ENCODE data around the gene CD46.

Gene CD46

DNA sequence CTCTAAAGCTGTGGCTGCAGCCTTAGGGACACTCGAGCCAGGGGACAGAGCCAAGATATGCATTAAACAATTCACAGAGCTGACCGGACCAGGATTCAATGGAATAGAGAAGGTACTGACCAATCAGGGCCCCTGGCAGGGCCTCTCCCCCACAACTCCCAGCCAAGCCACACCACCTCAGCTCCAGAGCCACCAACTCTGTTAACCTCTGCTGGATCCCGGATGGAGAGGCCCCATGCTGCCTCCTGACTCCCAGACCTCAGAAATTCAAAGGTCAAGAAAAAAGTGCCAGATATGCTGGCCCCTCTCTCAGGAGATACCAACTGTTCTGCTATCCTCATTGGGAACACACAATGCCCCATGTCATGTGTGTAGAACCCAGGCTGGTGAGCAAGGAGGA lies 62.1 kb downstream of the CD46 start:
- TF ChIP-seq, protein P1, sequence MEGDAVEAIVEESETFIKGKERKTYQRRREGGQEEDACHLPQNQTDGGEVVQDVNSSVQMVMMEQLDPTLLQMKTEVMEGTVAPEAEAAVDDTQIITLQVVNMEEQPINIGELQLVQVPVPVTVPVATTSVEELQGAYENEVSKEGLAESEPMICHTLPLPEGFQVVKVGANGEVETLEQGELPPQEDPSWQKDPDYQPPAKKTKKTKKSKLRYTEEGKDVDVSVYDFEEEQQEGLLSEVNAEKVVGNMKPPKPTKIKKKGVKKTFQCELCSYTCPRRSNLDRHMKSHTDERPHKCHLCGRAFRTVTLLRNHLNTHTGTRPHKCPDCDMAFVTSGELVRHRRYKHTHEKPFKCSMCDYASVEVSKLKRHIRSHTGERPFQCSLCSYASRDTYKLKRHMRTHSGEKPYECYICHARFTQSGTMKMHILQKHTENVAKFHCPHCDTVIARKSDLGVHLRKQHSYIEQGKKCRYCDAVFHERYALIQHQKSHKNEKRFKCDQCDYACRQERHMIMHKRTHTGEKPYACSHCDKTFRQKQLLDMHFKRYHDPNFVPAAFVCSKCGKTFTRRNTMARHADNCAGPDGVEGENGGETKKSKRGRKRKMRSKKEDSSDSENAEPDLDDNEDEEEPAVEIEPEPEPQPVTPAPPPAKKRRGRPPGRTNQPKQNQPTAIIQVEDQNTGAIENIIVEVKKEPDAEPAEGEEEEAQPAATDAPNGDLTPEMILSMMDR (IDR thresholded peaks at IDR 0.05; ENCODE audit: insufficient read depth, missing control alignments), result no peak
- DNase-seq (ENCODE audit: insufficient read length, low spot score) (no peak), FAIRE-seq (no peak)

DNA sequence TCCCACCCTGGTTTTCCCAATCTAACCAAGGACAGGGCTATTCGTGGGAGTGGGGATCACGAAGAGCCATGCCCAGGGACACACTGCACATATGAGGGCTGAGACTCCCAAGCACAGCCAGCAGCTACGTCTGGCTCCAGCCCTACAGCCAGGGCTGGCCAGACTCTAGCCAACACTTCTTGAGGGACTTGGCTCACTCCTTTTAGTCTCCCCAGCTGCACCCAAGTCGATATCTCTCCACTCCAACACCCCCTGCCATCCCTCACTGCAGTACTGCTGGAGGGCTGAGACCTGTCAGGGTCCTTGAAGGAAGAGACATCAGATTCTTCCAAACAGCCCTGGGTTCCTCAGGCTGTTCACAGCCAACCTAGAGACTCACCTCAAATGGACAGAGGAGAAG lies 62.6 kb downstream of the CD46 start:
- TF ChIP-seq, protein P1 (IDR thresholded peaks at IDR 0.05; ENCODE audit: insufficient read depth, missing control alignments), result no peak
- no peak for FAIRE-seq
- no peak for DNase-seq (ENCODE audit: insufficient read length, low spot score)

DNA sequence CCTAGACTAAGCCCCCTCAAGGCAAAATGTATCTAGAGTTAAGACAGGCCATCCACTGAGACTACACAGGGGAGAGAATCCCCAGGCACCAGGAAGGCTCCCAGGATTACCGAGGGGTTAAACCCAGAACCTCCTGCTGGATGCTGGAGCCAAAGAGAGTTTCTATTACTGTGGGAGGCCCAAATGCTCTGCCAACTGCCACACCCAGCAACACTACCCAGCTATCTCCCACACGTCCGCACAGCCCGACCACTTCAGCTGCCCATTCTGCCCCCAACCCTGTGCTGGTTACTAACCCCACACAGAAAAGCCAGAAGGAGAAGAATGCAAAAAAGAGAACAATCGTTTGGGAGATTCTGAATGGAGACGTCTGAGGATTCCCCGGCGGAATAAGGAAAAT lies 63.6 kb downstream of the CD46 start:
- DNase-seq (ENCODE audit: insufficient read length, low spot score), result no peak
- FAIRE-seq, result no peak
- TF ChIP-seq, protein P1 (IDR thresholded peaks at IDR 0.05; ENCODE audit: insufficient read depth, missing control alignments), result no peak

DNA sequence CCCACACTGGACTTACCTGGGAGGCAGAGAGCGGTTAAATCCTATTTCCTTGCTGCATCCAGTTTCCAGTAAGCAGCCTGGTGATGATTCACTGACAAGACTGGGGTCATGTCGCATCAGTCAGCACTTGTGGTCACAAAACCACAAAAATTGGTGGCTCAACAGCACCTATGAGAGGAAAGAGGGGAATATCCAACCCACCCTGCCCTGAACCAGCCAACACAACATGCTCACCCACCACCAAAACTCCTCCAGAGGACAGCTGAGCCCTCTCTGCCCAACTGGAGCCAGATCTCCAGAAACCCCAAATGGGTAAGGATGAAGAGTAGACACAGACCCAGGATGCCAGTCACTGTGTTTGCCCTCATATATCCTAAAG lies 64.0 kb downstream of the CD46 start:
- TF ChIP-seq, protein P1 (IDR thresholded peaks at IDR 0.05; ENCODE audit: insufficient read depth, missing control alignments), result no peak
- FAIRE-seq (no peak), DNase-seq (ENCODE audit: insufficient read length, low spot score) (no peak)

DNA sequence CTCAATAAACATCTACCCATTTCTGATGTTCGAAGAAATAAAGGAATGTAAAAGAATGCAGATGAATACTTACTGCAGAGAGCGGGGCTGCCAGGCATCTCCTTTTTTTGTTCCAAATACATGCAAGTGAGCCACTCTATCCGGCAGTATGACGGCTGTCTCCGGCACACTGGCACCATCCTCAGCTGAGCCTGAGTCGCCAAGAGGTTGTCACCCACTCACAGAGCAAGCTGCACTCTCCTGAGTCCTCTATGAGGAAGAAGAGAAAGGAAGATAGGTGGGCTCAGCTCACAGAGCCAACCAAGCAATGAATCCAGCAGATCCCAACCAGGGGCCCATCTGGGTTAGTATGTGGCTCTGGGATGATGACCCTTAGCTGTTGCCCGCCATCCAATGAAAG lies 65.3 kb downstream of the CD46 start:
- no peak for DNase-seq (ENCODE audit: insufficient read length, low spot score)
- no peak for FAIRE-seq
- TF ChIP-seq, protein P1 (IDR thresholded peaks at IDR 0.05; ENCODE audit: insufficient read depth, missing control alignments), result no peak

DNA sequence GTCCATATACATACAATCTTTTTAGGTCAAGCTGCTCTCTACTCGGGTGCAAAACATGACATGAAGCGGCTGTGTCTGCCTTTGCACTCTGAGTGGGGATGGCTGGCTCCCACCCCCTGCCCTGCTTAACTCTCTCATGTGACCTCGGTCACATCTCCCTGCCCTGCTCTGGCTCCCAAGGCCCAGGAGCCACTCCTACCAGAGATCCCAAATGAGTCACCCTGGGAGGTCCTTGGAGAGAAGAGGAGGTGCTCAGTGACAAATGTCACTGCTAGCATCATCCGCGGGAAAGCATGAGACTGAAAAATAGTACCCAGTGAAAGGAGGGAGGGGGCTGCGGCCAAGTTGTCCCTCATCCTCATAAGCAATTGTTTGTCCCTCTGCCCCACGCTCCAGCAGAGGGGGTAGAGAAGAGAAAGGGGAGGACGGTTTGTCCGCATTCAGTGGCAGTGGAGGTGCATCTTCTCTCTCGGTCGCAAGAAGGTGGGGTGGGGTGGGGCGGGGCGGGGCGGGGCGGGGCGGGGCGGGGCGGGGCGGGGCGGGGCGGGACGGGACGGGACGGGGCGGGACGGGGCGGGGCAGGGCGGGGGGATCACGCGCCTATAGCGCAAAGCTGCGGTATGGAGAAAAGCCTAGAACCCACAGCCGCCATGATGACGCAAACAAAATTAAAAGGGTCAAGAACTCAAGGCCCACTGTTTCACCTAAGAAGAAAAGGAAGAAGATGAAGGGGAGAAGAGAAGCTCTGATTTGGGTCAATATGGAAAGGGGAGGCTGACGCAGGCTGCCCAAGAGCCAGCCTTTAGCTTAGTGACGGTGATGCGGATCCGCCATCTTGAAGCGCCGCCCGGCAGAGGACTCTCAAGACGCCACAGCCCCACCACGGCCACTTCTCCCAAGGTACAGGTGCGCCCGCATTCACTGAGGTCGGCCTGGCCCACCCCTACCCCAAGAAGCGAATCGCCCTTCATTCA lies 66.2 kb downstream of the CD46 start:
- TF ChIP-seq, protein P1 (IDR thresholded peaks at IDR 0.05; ENCODE audit: insufficient read depth, missing control alignments), result no peak
- FAIRE-seq (no peak), DNase-seq (ENCODE audit: insufficient read length, low spot score) (no peak)

DNA sequence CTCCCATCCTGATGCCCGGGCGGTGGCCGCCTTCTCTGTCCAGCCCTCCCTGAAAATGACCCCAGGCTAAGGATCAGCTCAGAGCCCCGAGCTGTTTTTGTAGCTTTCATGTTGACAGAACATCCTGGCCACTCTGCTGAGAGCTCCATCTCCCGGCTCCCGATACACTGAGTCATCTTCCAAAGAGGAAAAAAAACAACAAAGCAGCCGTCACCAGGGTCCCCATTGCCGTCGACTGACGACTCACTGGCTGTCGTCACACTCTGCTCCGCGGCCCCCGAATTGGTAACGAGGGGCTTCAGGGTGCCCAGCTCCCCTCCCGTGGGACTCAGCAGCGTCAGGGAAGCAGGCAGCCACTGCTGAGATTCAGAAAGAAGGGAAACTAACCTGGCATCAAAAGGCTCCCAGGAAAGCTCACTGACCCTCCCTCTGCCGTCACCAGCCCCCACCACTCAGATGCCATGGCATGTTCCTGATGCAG lies 67.2 kb downstream of the CD46 start:
- TF ChIP-seq, protein P1 (IDR thresholded peaks at IDR 0.05; ENCODE audit: insufficient read depth, missing control alignments), result no peak
- FAIRE-seq (no peak), DNase-seq (ENCODE audit: insufficient read length, low spot score) (no peak)

Data from D721Med (cell line).